ENCODE measurements around the gene TCTN1. TPM values are rescaled to one million over a fixed set of nuclear protein-coding genes. Genes with fewer than 3 reads are reported as not detected.
"Not testable (repeated sequence)": the region's sequence is repeated elsewhere in the genome, so short reads cannot be mapped to it uniquely, and the experiment has no call there.

TCTN1 gene
- total RNA-seq, 1 experiment from 2014 or later: 42.8 TPM

DNA sequence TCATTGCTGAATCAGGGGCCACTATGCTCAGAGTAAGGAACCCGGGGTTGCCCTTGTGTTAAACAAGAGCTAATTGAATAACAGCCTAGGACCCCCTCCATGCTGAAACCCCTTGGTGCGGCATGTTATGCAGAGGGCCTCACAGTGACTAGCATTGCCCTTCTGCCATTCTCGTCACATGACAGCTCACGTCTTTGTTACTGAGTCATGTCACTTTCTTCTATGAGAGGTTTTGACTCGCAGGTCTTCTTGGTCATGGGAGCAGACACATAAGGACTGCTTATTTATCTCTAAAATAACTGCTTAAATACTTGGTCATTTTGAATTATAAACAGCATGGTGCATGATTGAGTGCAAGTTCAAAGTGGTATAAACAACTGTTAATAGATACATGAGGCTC, 24.9 kb downstream of the TCTN1 start:
- DNase-seq (ENCODE audit: low read depth): peak; percentile 5

DNA sequence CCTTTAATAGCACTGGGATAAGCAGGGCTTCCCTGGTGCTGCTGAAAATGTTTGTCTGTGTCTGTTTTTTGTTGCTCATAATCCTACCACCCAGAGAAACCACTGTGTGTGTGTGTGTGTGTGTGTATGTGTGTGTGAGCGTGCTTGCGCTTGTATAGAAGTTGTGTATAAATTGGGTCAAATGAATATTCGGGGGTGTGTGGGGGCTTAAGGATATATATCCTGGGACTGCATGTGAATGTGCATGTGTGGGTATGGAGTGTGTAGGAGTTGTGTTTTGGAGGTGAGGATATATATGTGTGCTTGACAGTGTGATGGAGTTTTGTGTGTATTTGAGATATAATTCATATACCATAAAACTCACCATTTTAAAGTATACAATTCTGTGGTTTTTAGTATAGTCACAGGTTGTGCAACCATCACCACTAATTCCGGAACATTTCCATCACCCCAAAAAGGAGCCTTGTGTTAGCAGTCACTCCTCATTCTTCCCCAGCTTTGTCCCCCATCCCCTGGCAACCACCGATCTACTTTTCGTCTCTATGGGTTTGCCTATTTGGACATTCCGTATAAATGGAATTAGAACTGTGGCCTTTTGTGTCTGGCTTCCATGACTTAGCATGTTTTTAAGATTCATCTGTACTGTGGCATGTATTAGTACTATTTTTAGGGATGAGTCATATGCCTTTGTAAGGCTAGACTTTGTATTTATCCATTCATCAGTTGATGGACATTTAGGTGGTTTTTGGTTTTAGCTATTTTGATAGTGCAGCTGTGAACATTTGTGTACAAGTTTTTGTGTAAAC, 25.6 kb downstream of the TCTN1 start:
- DNase-seq (ENCODE audit: low read depth): peak; percentile 52

DNA sequence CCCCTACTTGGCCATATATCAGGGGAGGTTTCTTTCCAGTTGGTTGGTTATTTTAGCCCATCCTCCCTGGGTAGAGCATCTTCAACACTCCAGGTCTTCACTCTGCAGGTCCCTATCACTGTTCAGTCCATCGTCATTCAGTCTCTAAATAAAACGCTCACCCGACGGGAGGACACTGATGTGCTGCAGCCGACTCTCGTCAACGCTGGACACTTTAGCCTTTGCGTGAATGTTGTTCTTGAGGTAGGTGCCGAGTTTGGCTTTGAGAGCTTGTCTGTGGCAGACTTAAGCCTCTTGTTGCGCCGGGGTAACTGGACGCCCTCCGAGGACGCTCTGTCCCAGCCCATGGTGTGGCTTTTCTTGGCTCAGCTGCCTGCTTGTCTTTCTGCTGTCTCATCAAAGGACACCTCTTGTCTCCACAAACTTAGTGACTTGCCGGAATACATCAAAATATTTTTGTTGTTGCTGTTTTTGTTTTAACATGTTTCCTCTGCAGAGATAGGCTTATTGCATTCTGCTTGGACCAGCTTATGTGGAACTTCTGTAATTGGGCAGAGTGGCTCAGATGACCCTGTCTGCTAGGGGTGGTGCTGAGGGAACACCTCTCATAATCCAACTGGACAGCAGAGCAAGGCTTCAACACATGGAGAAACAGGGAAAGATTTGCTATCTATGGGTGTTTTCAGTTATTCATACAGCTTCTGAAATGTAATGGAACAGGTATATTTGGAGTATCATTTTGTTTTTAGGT, 26.5 kb downstream of the TCTN1 start:
- no peak for DNase-seq (ENCODE audit: low read depth)

GRCh38 chr12:110641521-110641920, 27.6 kb downstream of the TCTN1 start:
- DNase-seq (ENCODE audit: low read depth): no peak

DNA sequence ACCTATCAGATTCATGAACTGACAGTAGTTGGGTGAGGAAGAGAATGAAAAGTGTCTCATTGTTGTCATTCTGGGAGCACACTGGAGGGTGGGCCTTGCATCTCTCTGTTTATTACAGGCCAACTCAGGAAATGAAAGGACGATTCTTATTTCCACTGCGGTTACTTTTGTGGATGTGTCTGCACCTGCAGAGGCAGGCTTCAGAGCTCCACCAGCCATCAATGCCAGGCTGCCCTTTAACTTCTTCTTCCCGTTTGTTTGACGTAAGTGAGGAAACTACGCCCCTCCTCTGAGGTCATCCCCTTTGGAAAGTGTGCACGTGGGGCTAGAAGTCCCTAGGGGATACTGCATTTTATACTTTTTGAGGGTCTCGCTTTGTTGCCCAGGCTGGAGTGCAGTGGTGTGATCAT, 33.7 kb downstream of the TCTN1 start:
- DNase-seq (ENCODE audit: low read depth): no peak

GRCh38 chr12:110649341-110649847, 35.5 kb downstream of the TCTN1 start:
- no peak for DNase-seq (ENCODE audit: low read depth)

DNA sequence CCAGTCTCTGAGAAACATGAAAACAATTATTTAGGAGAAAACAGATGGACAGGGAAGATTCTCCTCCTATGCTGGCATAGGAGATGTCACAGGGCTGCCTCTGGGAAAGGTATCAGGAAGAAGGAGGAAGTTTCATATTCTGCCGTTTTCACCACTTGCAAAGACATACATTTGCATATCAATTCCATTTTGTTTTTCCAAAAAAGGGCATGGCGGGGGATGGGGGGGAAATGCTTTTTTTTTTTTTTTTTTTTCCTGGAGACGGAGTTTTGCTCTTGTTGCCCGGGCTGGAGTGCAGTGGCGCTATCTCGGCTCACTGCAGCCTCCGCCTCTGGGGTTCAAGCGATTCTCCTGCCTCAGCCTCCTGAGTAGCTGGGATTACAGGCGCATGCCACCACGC, 40.3 kb downstream of the TCTN1 start:
- DNase-seq (ENCODE audit: low read depth): not testable (repeated sequence)

DNA sequence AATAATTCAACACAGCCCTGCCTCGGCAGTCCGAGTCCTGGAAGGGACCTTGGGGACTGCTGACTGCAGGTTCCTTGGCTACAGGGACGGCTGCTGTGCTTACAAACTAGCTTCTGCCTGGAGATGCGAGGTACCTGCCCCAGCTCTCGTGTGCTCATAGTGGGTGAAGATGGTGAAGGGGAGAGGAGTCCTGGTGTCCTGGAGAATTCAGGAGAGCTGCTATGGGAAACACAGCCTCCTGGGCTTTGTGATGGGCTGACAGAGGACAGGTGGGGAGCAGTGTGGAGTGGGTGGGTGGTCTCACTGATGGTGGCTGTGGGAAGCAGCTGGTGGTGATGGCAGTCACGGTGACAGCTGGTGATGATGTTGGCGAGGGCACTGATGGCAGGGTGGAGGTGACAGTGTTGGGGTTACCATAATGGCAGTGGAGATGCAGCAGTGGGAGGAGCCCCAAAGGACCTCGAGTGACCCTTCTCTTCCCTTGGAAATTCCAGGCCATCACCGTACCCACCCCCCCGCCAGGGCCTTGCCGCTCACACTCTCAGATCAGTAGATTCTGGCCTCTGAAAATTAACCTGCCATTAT, 42.2 kb downstream of the TCTN1 start:
- no peak for DNase-seq (ENCODE audit: low read depth)

DNA sequence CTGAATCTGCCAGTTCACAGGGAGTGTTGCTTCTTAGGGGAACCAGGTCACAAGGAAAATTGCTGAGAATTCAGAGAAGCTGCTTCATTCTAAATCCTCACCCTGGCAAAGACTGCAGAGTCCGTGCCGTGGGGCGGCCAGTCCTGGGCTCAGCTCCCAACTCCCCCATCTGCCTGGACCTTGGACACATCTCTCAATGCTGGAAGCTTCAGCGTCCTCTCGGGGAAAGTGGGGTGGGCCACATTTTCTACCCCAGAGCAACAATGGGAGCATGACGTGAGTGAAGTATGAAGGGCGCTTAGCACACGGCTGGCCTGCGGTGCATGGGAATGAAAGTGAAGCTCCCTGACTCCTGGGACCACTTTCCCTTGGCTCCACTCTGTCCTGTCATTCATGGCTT, 43.8 kb downstream of the TCTN1 start:
- no peak for DNase-seq (ENCODE audit: low read depth)

GRCh38 chr12:110658242-110658641, 44.3 kb downstream of the TCTN1 start:
- DNase-seq (ENCODE audit: low read depth): no peak

DNA sequence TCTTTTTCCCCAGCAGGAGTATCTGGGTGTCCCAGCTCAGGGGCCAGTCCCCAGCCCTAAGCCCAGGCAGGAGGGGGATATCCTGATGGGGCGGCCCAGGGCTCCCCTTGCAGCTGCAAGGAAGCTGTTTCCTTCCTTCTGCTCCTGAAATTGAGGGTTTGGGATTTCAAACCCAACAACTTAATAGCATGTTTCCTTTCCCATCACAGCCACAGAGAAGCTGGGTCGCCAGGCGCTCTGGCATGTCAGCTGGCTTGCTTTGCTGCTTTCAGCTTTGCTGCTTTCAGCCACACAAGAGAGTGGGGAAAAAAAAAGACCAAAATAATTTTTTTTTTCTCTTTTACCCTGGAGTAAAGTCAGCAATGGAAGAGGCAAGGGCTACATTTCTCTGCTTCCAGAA, 44.9 kb downstream of the TCTN1 start:
- DNase-seq (ENCODE audit: low read depth): no peak

GRCh38 chr12:110661337-110661972, 47.5 kb downstream of the TCTN1 start:
- DNase-seq (ENCODE audit: low read depth): no peak

GRCh38 chr12:110666892-110667291, 53.0 kb downstream of the TCTN1 start:
- DNase-seq (ENCODE audit: low read depth): no peak

- no peak for DNase-seq (ENCODE audit: low read depth)
Observed at GRCh38 chr12:110667671-110668070, 53.7 kb downstream of the TCTN1 start.

- no peak for DNase-seq (ENCODE audit: low read depth)
Observed at GRCh38 chr12:110668480-110669192, 54.7 kb downstream of the TCTN1 start.

- DNase-seq (ENCODE audit: low read depth): no peak
Observed at GRCh38 chr12:110669193-110669502, 55.2 kb downstream of the TCTN1 start.

- DNase-seq (ENCODE audit: low read depth): no peak
Observed at GRCh38 chr12:110670161-110670701, 56.3 kb downstream of the TCTN1 start.

GRCh38 chr12:110676171-110676570, 62.2 kb downstream of the TCTN1 start:
- no peak for DNase-seq (ENCODE audit: low read depth)

GRCh38 chr12:110677206-110677911, 63.4 kb downstream of the TCTN1 start:
- no peak for DNase-seq (ENCODE audit: low read depth)

GRCh38 chr12:110677982-110678381, 64.1 kb downstream of the TCTN1 start:
- DNase-seq (ENCODE audit: low read depth): no peak

GRCh38 chr12:110679201-110679600, 65.3 kb downstream of the TCTN1 start:
- DNase-seq (ENCODE audit: low read depth): no peak

All from M059J (cell line).